Suprapubic skin (tissue), 3 donors: ENCODE results near the gene BAIAP2L1.

ENCODE experiments used
- POLR2AphosphoS5 ChIP-seq, 3 donors: sonication (generic); formaldehyde crosslinking; IDR thresholded peaks; one replicate each; pipeline ENCODE4 v1.6.1; 2017; ENCODE audit warnings: antibody characterized with exemption in 3 of 3
- TF ChIP-seq, protein P1 (sequence below), 2 donors: fragments of 200-600 bp in 1 of 2; fragments of 450-650 bp in 1 of 2; sonication (generic) in 1 of 2; IDR thresholded peaks; one replicate each; pipeline ENCODE4 v1.5.1; 2016 to 2019; ENCODE audit warnings: antibody characterized with exemption in 2 of 2, mild to moderate bottlenecking in 1 of 2, moderate library complexity in 1 of 2

DNA sequence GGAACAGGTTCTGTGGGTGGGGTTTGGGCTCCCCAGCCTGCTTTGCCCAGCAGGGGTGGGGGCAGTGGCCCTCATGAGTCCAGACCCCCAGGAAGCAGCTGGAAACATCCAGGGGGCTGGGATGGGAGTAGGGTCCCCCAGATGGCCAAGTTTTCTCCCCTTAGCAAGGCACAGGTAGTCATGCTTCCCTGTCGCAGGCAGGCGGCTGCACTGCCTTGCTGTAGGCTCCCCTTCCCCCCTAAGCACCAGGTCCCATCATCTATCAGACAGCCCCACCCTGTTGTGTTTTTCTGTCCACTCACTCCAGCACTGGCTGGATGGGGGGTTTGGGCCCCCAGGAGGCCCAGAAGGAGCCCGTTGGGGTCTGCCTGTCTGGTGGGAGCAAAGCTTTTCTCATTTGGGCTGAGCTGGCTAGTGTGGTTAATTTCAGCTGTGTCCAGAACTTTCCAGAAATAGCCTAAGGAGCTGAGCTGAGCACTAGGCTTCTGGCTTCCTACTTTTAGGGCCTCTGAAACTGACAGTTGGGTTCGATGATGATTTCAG, 111.5 kb downstream of the BAIAP2L1 start:
- TF ChIP-seq, protein P1, sequence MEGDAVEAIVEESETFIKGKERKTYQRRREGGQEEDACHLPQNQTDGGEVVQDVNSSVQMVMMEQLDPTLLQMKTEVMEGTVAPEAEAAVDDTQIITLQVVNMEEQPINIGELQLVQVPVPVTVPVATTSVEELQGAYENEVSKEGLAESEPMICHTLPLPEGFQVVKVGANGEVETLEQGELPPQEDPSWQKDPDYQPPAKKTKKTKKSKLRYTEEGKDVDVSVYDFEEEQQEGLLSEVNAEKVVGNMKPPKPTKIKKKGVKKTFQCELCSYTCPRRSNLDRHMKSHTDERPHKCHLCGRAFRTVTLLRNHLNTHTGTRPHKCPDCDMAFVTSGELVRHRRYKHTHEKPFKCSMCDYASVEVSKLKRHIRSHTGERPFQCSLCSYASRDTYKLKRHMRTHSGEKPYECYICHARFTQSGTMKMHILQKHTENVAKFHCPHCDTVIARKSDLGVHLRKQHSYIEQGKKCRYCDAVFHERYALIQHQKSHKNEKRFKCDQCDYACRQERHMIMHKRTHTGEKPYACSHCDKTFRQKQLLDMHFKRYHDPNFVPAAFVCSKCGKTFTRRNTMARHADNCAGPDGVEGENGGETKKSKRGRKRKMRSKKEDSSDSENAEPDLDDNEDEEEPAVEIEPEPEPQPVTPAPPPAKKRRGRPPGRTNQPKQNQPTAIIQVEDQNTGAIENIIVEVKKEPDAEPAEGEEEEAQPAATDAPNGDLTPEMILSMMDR (IDR thresholded peaks at IDR 0.05), result no peak
- no peak for TF ChIP-seq POLR2AphosphoS5 (IDR thresholded peaks at IDR 0.05)
